Right atrium auricular region (tissue), 2 donors: ENCODE measurements around the gene SYCN. TPM values are rescaled to one million over a fixed set of nuclear protein-coding genes. Genes with fewer than 3 reads are reported as not detected.

ENCODE experiments used
- DNase-seq: peaks from one replicate; pipeline ENCODE4 v3.0.0-alpha.2; 2019; ENCODE audit warnings: low spot score
- H3K27ac ChIP-seq, 2 donors: fragments of 200-600 bp; sonication (generic); 1 replicate in 1 of 2; 2 replicates in 1 of 2; pipeline ENCODE4 v1.5.1; 2016 to 2019
- H3K27me3 ChIP-seq, 2 donors: fragments of 200-600 bp; sonication (generic); one replicate each; pipeline versions ENCODE4 v1.5.1 to v1.6.0; 2017 to 2019
- H3K36me3 ChIP-seq: fragments of 200-600 bp; sonication (generic); one replicate; pipeline ENCODE4 v1.5.1; 2016
- H3K4me1 ChIP-seq, 2 donors: fragments of 200-600 bp; sonication (generic); one replicate each; pipeline versions ENCODE4 v1.5.1 to v1.6.0; 2017 to 2019
- H3K4me3 ChIP-seq, 2 donors: fragments of 200-600 bp; sonication (generic); 1 replicate in 1 of 2; 2 replicates in 1 of 2; pipeline ENCODE4 v1.5.1; 2017 to 2019; ENCODE audit warnings: mild to moderate bottlenecking in 1 of 2, moderate library complexity in 1 of 2
- H3K9me3 ChIP-seq, 2 donors: fragments of 200-600 bp; sonication (generic); one replicate each; pipeline ENCODE4 v1.5.1; 2019
- total RNA-seq, 2 donors: library from RNA; depleted of rRNA; stranded (reverse); fragments of >200 nt; gene quantifications; one replicate each; pipeline ENCODE4 v1.1.0, GENCODE V29; 2016
- TF ChIP-seq, protein P1 (sequence below), 2 donors: fragments of 200-600 bp; sonication (generic); IDR thresholded peaks; one replicate each; pipeline ENCODE4 v1.5.1; 2019; ENCODE audit warnings: antibody characterized with exemption in 2 of 2

Gene SYCN
- total RNA-seq, 2 donors from 2014 or later = not detected

DNA sequence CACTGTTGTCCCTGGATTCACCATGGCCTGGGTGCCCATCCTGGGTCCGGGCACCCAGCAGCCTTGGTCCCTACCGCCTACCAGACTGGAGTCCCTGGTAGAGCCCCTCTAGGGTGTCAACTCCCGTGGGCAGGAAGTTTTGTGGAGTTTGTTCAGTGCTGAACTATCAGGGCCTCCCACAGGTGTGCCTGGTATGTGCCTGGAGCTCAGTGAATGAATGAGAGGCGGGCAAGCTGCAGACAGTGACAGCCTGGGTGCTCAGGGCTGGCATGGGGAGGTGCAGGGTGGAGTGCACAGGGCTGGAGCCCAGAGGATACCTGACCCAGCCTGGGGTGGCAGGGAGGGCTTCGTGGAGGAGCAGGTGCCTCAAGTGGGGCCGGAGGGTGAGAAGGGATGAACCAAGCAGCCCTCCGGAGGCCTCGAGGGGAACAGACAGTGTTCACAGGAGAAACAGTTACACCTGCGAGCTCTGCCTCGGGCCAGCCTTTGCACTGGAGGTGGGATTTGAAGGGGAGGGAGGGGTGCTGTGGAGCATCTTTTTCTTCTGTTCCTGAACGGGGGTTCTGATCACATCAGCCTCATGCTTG is 48.9 kb downstream of the SYCN start:
- Histone ChIP-seq H3K4me1 (peaks cover 0 to 44% of the 10 kb centered on the region in 2 donors), H3K36me3 (no peaks in the 10 kb centered on the region), H3K27me3 (no peaks in the 10 kb centered on the region), H3K4me3 (no peak overlapping the region), H3K9me3 (no peaks in the 10 kb centered on the region), H3K27ac (no peak overlapping the region)
- no peak for DNase-seq
- TF ChIP-seq, protein P1, sequence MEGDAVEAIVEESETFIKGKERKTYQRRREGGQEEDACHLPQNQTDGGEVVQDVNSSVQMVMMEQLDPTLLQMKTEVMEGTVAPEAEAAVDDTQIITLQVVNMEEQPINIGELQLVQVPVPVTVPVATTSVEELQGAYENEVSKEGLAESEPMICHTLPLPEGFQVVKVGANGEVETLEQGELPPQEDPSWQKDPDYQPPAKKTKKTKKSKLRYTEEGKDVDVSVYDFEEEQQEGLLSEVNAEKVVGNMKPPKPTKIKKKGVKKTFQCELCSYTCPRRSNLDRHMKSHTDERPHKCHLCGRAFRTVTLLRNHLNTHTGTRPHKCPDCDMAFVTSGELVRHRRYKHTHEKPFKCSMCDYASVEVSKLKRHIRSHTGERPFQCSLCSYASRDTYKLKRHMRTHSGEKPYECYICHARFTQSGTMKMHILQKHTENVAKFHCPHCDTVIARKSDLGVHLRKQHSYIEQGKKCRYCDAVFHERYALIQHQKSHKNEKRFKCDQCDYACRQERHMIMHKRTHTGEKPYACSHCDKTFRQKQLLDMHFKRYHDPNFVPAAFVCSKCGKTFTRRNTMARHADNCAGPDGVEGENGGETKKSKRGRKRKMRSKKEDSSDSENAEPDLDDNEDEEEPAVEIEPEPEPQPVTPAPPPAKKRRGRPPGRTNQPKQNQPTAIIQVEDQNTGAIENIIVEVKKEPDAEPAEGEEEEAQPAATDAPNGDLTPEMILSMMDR (IDR thresholded peaks at IDR 0.05) = no peak

DNA sequence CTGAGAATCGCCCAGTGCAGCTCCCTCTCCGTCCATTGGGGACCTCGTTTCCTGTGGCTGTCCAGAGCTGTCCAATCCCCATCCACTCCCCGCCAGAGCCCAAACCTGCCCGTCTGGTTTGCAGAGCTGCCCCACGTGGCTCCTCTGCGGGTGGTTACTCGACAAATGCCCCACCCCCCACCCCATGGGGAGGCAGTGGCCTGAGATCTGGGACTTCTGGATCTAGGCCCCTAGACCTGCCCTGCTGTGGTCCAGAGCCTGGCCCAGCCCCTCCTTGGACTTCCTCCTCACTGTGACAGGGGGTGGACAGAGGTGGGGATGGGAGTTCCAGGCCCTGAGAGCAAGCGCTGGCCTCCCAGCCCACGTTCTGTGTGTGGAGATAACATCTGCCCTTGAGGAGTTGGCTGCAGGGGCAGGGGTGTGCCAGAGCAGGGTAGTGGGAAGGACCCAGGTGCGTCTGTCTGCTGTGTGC is 49.4 kb downstream of the SYCN start:
- peaks cover 0 to 39% of the 10 kb centered on the region in 2 donors for H3K4me1 ChIP-seq
- DNase-seq = no peak
- H3K36me3 ChIP-seq = no peaks in the 10 kb centered on the region

DNA sequence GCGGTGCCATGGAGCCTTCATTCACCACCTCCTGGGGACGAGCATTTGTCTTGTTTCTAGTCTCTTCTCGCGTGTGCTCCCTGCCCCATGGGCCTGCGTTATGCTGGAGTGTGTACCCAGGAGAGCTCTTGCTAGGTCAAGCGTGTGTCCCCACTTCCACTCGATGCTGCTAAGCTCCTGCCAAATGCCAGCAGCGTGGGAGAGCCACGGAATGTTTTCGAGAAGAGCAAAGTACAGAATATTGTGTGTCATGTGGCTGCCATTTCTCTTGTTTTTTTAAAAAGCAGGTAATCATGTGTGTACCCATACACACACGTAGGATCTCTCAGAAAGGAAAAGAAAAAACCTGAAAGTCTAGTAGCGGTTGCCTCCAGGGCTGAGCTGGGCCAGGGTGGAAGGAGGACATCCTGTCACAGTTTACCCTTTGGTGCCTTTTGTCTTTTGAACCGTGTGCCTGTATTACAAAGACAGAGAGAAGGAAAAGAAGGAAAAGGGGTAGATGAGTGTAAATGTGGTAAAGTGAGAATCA is 49.9 kb downstream of the SYCN start:
- no peak overlapping the region for H3K4me3 ChIP-seq
- H3K27me3 ChIP-seq = no peaks in the 10 kb centered on the region
- no peak overlapping the region for H3K27ac ChIP-seq
- no peaks in the 10 kb centered on the region for H3K9me3 ChIP-seq
- TF ChIP-seq, protein P1 (IDR thresholded peaks at IDR 0.05) = no peak
- H3K4me1 ChIP-seq = peaks cover 0 to 37% of the 10 kb centered on the region in 2 donors
- no peaks in the 10 kb centered on the region for H3K36me3 ChIP-seq
- no peak for DNase-seq

More for the DNA sequence above, 49.4 kb downstream of the SYCN start:
- TF ChIP-seq, protein P1 (IDR thresholded peaks at IDR 0.05) = no peak
- Histone ChIP-seq H3K27ac (no peak overlapping the region), H3K4me3 (no peak overlapping the region), H3K9me3 (no peaks in the 10 kb centered on the region), H3K27me3 (no peaks in the 10 kb centered on the region)

Other genes starting within 250 kb of the SYCN start
- gene FBXO17, start 228.5 kb downstream of the SYCN start, total RNA-seq = 10 to 100 TPM in 1 of 2 donors, 1 to 10 TPM in 1; 5.7 to 13.1 TPM
- gene FBXO27, start 171.7 kb downstream of the SYCN start, total RNA-seq = 1 to 10 TPM; 5.1 to 7.2 TPM
- gene ACP7, start 119.9 kb downstream of the SYCN start, total RNA-seq = not detected
- 10 to 100 TPM; 11.2 to 13.7 TPM for gene PAK4, start 78.5 kb downstream of the SYCN start, total RNA-seq
- gene NCCRP1, start 7.3 kb downstream of the SYCN start, total RNA-seq = not detected
- gene IFNL3, start 40.7 kb upstream of the SYCN start, total RNA-seq = not detected
- not detected for gene IFNL4, start 44.6 kb upstream of the SYCN start, total RNA-seq
- not detected for gene IFNL2, start 64.1 kb upstream of the SYCN start, total RNA-seq
- not detected for gene IFNL1, start 92.1 kb upstream of the SYCN start, total RNA-seq
- 1 to 10 TPM in 1 of 2 donors, under 1 TPM in 1; 0.67 to 1.1 TPM for gene LRFN1, start 116.6 kb upstream of the SYCN start, total RNA-seq
- gene GMFG, start 131.8 kb upstream of the SYCN start, total RNA-seq = 1 to 10 TPM; 5.3 to 9.7 TPM
- gene SAMD4B, start 138.2 kb upstream of the SYCN start, total RNA-seq = 10 to 100 TPM; 48.5 to 97.6 TPM
- gene PAF1, start 186.8 kb upstream of the SYCN start, total RNA-seq = 10 to 100 TPM; 34.8 to 54.3 TPM
- 10 to 100 TPM; 29.9 to 32.3 TPM for gene MED29, start 187.1 kb upstream of the SYCN start, total RNA-seq
- gene ZFP36, start 202.6 kb upstream of the SYCN start, total RNA-seq = 100 to 1,000 TPM; 107 to 202 TPM
- 10 to 100 TPM in 1 of 2 donors, 1 to 10 TPM in 1; 7.5 to 12.0 TPM for gene PLEKHG2, start 208.4 kb upstream of the SYCN start, total RNA-seq
- gene RPS16, start 231.7 kb upstream of the SYCN start, total RNA-seq = 1,000 to 10,000 TPM; 1,032 to 1,330 TPM
- 10 to 100 TPM; 81.7 to 95.1 TPM for gene SUPT5H, start 241.3 kb upstream of the SYCN start, total RNA-seq